Activated T-helper 17 cell treated with anti-CD3 and anti-CD28 coated beads, Interleukin-2, amount 50 U/mL, for 72 hours (primary cell): ENCODE measurements around the gene FILIP1. TPM values are rescaled to one million over a fixed set of nuclear protein-coding genes. Genes with fewer than 3 reads are reported as not detected.
"Not testable (repeated sequence)": the region's sequence is repeated elsewhere in the genome, so short reads cannot be mapped to it uniquely, and the experiment has no call there.

Source experiments
- ATAC-seq: fragments of 150-1000 bp; cut with Tn5 transposase; replicated peaks from 2 replicates; pipeline ENCODE4 v1.10.0; 2021; ENCODE audit warnings: mild to moderate bottlenecking, moderate library complexity
- H3K27ac Mint-ChIP-seq: one replicate; pipeline ENCODE4 v1.8.0; 2022; ENCODE audit warnings: mixed read lengths
- H3K27me3 Mint-ChIP-seq: one replicate; pipeline ENCODE4 v1.8.0; 2022; ENCODE audit warnings: mixed read lengths
- H3K36me3 Mint-ChIP-seq: one replicate; pipeline ENCODE4 v1.8.0; 2022; ENCODE audit warnings: low read depth, mild to moderate bottlenecking, mixed read lengths
- H3K4me1 Mint-ChIP-seq: one replicate; pipeline ENCODE4 v1.8.0; 2022; ENCODE audit warnings: mixed read lengths
- H3K4me3 Mint-ChIP-seq: one replicate; pipeline ENCODE4 v1.8.0; 2022; ENCODE audit warnings: mild to moderate bottlenecking, mixed read lengths
- H3K9me3 Mint-ChIP-seq: one replicate; pipeline ENCODE4 v1.8.0; 2022; ENCODE audit warnings: mixed read lengths
- total RNA-seq, 2 donors: library from RNA; stranded (reverse); gene quantifications; one replicate each; pipeline ENCODE4 v1.2.3, GENCODE V29; 2022

FILIP1 gene
- total RNA-seq, 2 donors from 2014 or later: not detected

DNA sequence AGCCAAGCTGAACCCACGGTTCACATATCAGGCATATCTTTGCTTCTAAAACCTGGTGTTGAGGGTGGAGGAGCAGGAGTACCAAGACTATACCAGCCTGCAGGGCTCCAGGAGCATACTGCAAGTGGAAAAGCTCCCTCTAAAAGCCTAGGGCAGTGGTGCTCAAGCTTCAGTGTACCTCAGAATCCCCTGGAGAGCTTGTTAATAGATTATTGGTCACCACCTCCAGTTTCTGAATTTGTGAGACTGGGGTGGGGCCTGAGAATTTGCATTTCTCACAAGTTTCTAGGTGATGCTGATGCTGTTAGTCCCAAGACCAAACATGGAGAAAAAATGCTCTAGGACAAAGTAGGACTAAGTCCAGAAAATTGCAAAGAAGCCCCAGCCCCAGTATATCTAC lies 65.4 kb downstream of the FILIP1 start:
- Mint-ChIP-seq H3K4me1 (peaks cover 3% of the 10 kb centered on the region), H3K9me3 (no peaks in the 10 kb centered on the region), H3K36me3 (no peaks in the 10 kb centered on the region), H3K27me3 (no peaks in the 10 kb centered on the region), H3K27ac (no peak overlapping the region), H3K4me3 (no peak overlapping the region)
- no peak for ATAC-seq

DNA sequence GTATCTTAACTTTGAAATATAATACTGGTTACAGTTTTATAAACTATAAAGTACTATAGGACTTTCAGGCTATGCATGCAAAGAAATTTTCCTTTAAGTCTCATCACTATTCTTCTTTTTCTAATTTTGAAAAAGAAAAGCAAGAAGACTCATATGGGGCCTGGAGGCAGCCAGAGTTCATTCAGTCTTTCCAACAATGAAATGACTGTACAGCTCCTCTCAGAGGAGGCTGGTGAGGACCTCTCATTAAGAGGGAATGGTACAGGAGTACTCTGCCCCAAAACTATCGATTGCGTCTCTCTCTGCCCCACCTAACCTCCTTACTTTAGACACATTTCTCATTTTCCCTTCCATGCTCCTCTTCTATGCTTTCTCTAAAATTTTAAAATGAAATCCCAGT lies 66.3 kb downstream of the FILIP1 start:
- peaks cover 3% of the 10 kb centered on the region for H3K4me1 Mint-ChIP-seq
- no peak overlapping the region for H3K27ac Mint-ChIP-seq
- no peaks in the 10 kb centered on the region for H3K27me3 Mint-ChIP-seq
- no peaks in the 10 kb centered on the region for H3K36me3 Mint-ChIP-seq
- no peak overlapping the region for H3K4me3 Mint-ChIP-seq
- H3K9me3 Mint-ChIP-seq: no peaks in the 10 kb centered on the region
- peak; percentile 45 for ATAC-seq

DNA sequence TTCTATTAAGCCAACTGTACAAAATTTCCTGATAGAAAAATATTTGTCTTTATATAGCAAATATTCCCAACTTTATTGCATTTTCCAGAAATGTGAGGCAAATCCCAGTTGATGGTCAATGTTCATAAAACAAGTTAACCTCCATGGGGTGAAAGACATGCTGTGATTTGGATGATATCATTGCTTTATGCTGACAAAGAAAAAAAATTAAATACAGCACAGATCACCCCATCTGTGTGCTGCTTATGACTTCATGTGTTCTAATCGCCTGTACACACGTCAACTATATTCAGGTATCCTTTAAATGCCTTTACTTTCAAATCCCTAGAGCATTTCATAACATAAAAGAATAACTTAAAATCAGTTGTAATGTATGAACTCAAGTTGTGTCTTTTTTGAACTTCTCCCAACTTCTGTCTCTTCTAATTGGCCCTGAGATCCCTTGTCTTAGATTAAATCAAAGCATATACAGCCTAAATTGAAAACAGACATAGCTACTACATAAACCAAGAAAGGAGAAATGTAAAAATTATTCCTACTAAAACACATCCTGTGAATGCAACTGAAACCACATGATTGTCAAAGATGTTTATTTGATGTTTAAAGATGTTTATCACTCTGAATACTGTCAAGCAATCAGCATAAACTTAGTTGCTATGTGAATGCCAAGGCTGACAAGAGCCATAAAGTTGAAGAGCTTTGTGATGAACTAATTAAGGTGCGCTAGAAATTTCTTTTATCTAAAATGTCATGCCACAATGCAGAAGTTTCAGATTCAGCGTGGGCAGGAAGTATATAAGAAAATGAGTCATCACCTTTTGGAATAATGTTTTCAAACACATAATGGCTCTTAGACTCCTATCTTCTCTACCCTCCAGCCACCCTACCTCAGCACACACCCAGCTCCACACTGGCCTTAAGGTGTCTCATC lies 68.7 kb downstream of the FILIP1 start:
- no peaks in the 10 kb centered on the region for H3K9me3 Mint-ChIP-seq
- peaks cover 5% of the 10 kb centered on the region for H3K27me3 Mint-ChIP-seq
- no peak overlapping the region for H3K27ac Mint-ChIP-seq
- peak; percentile 51 for ATAC-seq
- H3K36me3 Mint-ChIP-seq: no peaks in the 10 kb centered on the region
- H3K4me3 Mint-ChIP-seq: no peak overlapping the region
- H3K4me1 Mint-ChIP-seq: peaks cover 3% of the 10 kb centered on the region

DNA sequence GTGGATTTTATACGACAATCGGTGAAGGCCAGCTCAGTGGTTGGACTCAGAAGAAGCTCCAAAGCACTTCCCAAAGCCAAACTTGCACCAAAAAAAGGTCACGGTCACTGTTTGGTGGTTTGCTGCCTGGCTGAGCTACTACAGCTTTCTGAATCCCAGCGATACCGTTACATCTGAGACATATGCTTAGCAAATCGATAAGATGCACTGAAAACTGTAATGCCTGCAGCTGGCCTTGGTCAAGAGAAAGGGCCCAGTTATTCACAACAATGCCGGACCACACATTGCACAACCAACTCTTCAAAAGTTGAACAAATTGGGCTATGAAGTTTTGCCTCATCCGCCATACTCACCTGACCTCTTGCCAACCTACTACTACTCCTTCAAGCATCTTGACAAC lies 70.2 kb downstream of the FILIP1 start:
- Mint-ChIP-seq H3K27ac (no peak overlapping the region), H3K27me3 (peaks cover 5% of the 10 kb centered on the region), H3K4me1 (peaks cover 3% of the 10 kb centered on the region), H3K36me3 (no peaks in the 10 kb centered on the region), H3K9me3 (no peaks in the 10 kb centered on the region), H3K4me3 (no peak overlapping the region)
- ATAC-seq: no peak

DNA sequence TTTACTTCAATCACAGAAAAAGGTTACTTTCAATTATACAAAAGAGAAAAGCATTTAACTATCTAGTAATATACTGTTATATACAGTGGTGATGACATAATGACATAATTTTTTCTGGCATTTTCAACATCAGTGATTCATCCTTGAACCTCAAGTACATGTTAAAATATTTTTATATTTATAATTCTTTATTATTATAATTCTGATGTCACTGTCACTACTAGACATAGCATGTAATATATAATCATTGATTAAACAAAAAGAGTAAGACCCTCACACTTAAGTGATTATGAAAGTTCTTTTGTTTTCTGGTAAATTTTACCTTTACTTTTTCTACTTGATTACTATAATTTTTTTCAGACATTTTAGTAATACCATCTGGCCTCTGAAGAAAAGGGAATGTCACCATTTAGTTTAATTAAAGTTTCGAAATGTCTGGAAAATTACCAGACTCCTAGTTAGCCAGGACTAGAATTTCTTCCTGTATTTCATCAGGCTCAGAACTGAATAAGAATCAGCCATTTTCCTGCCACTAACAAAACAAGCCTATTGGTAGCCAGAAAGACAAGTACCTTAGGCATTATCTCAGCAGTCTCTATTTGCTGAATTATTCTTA lies 71.5 kb downstream of the FILIP1 start:
- no peak overlapping the region for H3K27ac Mint-ChIP-seq
- ATAC-seq: no peak
- peaks cover 3% of the 10 kb centered on the region for H3K4me1 Mint-ChIP-seq
- no peak overlapping the region for H3K4me3 Mint-ChIP-seq
- H3K27me3 Mint-ChIP-seq: peaks cover 5% of the 10 kb centered on the region
- H3K36me3 Mint-ChIP-seq: no peaks in the 10 kb centered on the region
- no peaks in the 10 kb centered on the region for H3K9me3 Mint-ChIP-seq

DNA sequence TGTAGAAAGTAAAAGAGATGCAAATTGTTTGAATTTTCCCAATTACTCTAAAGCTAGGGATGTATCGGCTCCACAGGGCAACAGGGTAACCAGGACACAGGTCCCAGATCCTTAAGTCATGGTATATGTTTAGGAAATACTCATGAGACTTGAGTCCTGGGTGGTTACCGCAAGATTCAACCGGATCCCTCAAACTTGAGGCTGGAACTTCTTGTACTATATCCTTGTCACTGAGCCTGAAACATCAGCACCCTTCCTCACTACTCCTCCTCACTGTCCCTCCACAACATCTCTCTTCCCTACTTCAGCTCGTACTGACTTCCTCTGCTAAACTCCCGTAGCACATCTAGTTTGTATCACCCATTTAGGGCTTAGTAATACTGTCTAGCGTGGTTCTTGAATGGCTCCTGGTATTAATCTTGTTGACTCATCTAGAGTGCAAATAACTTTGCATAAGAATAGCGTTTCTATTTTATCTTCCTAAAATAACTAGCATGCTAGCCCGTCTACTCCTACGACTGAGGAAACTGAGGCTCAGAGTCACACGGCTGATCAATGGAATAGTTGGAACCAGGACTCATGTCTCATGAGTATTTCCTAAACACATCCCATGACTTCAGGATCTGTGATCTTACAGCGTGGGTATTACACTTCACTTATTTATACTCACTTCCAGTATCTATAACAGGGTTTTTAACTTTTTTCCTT lies 72.1 kb downstream of the FILIP1 start:
- H3K4me3 Mint-ChIP-seq: no peak overlapping the region
- no peak for ATAC-seq
- peaks cover 3% of the 10 kb centered on the region for H3K4me1 Mint-ChIP-seq

DNA sequence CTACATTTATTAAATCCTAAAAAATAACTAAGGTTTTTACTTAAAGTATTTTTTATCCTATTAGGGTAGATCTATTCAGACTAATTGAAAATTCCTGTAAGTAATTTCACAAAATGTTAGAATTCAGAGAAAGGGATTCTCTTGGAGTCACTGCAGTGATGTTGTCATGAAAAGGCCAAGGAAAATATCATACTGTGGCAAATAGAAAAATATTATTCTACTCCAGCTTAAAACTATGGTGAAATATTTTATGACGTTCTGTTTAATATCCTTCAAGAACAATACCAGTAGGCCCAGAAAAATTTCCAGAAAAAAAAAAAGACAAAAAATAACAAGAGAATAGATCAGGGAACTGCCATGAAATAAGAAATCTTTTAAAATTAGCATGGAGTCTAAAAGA lies 73.6 kb downstream of the FILIP1 start:
- ATAC-seq: no peak
- Mint-ChIP-seq H3K4me3 (no peak overlapping the region), H3K27ac (no peak overlapping the region), H3K9me3 (no peaks in the 10 kb centered on the region), H3K36me3 (no peaks in the 10 kb centered on the region), H3K4me1 (no peaks in the 10 kb centered on the region), H3K27me3 (peaks cover 5% of the 10 kb centered on the region)

More for the DNA sequence above, 72.1 kb downstream of the FILIP1 start:
- peaks cover 5% of the 10 kb centered on the region for H3K27me3 Mint-ChIP-seq
- H3K36me3 Mint-ChIP-seq: no peaks in the 10 kb centered on the region
- H3K27ac Mint-ChIP-seq: no peak overlapping the region
- no peaks in the 10 kb centered on the region for H3K9me3 Mint-ChIP-seq

DNA sequence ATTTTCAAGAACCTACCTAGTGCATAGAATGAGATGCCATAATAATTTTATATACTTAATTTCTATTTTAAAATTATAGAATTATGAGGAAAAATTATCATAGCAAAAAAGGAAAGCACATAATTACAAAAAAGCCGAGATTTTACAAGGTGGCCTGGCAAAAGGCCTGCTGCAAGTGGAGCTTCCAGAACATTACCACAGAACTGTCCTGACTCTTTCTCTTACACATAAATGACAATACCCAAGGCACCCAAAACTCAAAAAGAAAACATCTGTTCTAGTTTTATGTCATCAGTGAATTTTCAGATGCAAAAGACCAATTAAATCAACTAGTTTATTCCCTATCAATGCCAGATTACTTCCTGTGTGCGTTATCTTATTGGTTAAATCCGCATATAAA lies 74.2 kb downstream of the FILIP1 start:
- Mint-ChIP-seq H3K4me1 (no peaks in the 10 kb centered on the region), H3K36me3 (no peaks in the 10 kb centered on the region), H3K27me3 (peaks cover 9% of the 10 kb centered on the region), H3K27ac (no peak overlapping the region), H3K4me3 (no peak overlapping the region), H3K9me3 (no peaks in the 10 kb centered on the region)
- ATAC-seq: no peak

DNA sequence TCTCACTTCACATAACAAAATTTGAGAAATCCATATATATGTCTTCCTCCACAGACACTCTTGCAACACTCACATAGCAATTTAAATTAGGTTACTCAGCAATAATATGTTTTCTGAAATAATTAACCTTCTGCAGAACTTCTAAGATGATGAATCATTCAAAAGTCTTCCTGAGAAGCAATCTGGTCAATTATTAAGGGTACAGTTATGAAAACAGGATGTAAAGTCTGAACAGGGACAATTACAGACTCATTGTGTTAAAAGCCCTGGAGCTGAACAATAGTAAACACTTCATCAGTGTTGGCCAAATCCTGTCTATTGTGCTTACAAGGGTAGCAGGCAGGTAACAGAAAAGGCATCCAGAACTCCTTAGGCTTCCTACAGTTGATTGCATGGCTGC lies 75.4 kb downstream of the FILIP1 start:
- H3K4me1 Mint-ChIP-seq: no peaks in the 10 kb centered on the region
- H3K9me3 Mint-ChIP-seq: no peaks in the 10 kb centered on the region
- ATAC-seq: no peak
- peaks cover 9% of the 10 kb centered on the region for H3K27me3 Mint-ChIP-seq
- H3K27ac Mint-ChIP-seq: no peak overlapping the region
- no peak overlapping the region for H3K4me3 Mint-ChIP-seq
- no peaks in the 10 kb centered on the region for H3K36me3 Mint-ChIP-seq

DNA sequence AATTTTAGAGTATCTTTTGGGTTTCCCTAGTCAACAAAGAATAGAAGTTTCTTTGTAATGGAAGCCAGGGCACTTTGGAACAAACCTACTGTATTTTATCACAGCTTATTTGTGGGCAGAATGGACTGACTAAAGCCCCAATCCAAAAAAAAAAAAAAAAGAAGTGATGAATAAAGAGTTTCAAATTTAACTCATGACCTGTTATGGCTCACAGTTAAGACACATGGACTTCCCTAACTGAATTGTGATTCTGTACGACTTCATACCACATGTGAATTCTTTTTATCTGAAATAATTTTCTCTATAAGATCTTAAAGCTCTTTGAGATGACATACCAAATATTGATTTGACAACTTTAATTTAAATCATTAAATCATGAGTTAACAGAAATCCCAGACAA lies 77.2 kb downstream of the FILIP1 start:
- Mint-ChIP-seq H3K36me3 (no peaks in the 10 kb centered on the region), H3K9me3 (no peaks in the 10 kb centered on the region), H3K4me3 (no peak overlapping the region), H3K27me3 (peaks cover 10% of the 10 kb centered on the region), H3K27ac (no peak overlapping the region), H3K4me1 (no peaks in the 10 kb centered on the region)
- ATAC-seq: no peak

DNA sequence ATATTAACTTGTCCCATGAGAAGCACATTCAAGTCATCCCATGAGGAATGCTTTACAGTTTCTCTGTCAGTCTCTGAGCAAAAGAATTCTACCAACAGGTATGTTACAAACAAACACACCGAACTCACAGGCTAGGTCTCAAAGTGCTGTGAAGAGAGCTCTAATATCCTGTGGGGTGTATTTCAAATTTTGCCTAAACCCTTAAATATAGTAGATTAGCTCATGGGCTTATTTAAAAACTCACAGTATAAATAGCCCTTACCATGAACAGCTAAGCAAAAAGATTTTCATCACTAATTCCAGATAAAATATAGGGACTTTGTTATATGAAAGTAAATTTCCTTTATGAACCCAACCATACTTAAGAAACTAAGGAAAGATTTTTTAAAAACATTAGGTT lies 77.8 kb downstream of the FILIP1 start:
- no peak overlapping the region for H3K4me3 Mint-ChIP-seq
- H3K4me1 Mint-ChIP-seq: no peaks in the 10 kb centered on the region
- H3K27ac Mint-ChIP-seq: no peak overlapping the region
- H3K36me3 Mint-ChIP-seq: no peaks in the 10 kb centered on the region
- H3K9me3 Mint-ChIP-seq: no peaks in the 10 kb centered on the region
- H3K27me3 Mint-ChIP-seq: peaks cover 8% of the 10 kb centered on the region
- ATAC-seq: no peak

DNA sequence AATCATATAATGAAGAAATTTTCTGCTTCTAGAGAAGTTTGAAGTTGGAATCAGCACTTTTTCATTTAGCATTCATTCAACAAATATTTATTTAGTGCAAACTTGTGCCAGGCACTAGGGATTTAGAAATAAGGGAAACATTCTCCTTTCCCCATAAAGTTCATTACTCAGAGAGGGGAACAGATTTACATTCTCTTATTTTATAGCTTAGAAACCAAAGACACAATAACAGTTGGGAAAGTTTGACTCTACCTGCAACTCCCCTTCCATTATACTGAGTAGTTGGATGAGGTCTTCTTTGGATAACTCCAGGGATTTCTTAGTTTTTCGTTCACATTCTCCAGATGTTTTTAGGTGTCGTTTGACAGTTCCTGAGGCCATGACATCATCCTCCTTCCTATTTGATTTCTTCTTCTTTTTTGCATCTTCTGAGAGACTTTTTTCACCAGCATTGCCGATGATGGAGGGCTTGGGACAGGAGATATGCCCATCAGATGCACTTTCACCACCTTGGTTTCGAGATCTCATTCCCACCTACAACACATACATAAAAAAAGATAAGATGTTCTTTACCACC lies 79.1 kb downstream of the FILIP1 start:
- H3K27ac Mint-ChIP-seq: no peak overlapping the region
- no peaks in the 10 kb centered on the region for H3K4me1 Mint-ChIP-seq
- peaks cover 8% of the 10 kb centered on the region for H3K27me3 Mint-ChIP-seq
- H3K9me3 Mint-ChIP-seq: no peaks in the 10 kb centered on the region
- ATAC-seq: no peak
- H3K36me3 Mint-ChIP-seq: no peaks in the 10 kb centered on the region
- H3K4me3 Mint-ChIP-seq: no peak overlapping the region

DNA sequence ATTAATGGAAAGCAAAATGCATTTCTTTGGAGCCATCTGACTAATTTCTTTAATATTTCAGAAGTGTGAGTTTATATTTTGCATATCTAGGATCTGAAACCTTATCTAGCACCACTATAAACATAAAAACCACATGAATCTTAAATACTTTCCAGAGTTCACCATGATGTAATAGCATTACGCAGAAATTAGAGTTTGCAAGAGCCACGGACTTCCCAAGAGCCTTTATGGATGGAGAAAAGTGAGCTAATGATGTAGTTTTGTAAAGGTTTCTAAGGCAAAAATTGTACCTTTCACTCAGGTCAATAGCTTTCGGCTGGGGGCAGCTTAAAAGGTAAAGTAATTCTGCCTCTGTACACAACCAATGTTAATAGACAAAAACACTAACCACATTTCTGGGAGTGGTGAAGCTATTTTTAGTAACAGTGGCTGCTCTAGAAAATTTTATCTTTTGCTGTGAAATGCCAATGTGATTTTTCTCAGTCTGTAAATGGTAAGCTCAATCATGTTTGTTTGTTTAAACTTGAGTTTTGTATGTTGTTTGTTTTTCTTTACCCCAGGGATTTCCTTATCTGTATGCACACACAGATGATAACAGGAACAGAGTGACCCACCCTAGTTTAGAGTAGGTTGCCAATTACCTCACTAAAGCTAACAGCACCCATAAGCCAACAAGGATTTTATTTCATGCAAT lies 80.5 kb downstream of the FILIP1 start:
- no peaks in the 10 kb centered on the region for H3K36me3 Mint-ChIP-seq
- no peaks in the 10 kb centered on the region for H3K9me3 Mint-ChIP-seq
- H3K27me3 Mint-ChIP-seq: peaks cover 8% of the 10 kb centered on the region
- H3K4me1 Mint-ChIP-seq: no peaks in the 10 kb centered on the region
- H3K4me3 Mint-ChIP-seq: no peak overlapping the region
- no peak overlapping the region for H3K27ac Mint-ChIP-seq
- no peak for ATAC-seq

DNA sequence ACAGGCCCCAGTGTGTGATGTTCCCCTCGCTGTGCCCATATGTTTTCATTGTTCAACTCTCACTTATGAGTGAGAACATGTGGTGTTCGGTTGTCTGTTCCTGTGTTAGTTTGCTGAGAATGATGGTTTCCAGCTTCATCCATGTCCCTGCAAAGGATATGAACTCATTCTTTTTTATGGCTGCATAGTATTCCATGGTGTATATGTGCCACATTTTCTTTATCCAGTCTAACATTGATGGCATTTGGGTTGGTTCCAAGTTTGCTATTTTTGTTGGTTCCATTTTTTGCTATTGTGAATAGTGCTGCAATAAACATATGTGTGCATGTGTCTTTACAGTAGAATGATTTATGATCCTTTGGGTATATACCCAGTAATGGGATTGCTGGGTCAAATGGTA lies 83.0 kb downstream of the FILIP1 start:
- not testable (repeated sequence) for H3K4me3 Mint-ChIP-seq, H3K36me3 Mint-ChIP-seq, H3K27ac Mint-ChIP-seq, H3K9me3 Mint-ChIP-seq, H3K4me1 Mint-ChIP-seq, ATAC-seq, H3K27me3 Mint-ChIP-seq
